Stimulated activated CD8-positive, alpha-beta memory T cell treated with anti-CD3 and anti-CD28 coated beads, Interleukin-15, amount 100 ng/mL, for 24 hours (primary cell): Measurements from ENCODE around the gene NDST3.
"Not testable (repeated sequence)": the region's sequence is repeated elsewhere in the genome, so short reads cannot be mapped to it uniquely, and the experiment has no call there.

Experiments used
- DNase-seq: peaks from one replicate; pipeline ENCODE4 v3.0.0-alpha.2; 2020; ENCODE audit warnings: low read depth

The NDST3 gene

GRCh38 chr4:118273642-118274041, 239.4 kb downstream of the NDST3 start:
- DNase-seq: no peak

GRCh38 chr4:118276580-118276979, 242.3 kb downstream of the NDST3 start:
- no peak for DNase-seq

DNA sequence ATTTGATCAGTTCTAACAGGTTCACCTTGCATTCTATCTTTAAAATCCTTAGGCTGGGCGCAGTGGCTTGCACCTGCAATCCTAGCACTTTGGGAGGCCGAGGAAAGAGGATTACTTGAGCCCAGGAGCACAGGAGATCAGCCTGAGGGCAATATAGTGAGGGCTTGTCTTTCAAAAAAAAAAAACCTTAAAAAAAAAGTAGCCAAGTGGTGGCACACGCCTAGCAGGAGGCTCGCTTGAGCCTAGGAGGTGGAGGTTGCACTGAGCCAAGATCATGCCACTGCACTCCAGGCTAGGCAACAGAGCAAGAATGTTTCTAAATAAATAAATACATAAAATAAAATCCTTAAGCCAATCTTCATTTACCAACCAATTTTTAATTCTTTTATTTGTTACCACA, 243.0 kb downstream of the NDST3 start:
- no peak for DNase-seq

DNA sequence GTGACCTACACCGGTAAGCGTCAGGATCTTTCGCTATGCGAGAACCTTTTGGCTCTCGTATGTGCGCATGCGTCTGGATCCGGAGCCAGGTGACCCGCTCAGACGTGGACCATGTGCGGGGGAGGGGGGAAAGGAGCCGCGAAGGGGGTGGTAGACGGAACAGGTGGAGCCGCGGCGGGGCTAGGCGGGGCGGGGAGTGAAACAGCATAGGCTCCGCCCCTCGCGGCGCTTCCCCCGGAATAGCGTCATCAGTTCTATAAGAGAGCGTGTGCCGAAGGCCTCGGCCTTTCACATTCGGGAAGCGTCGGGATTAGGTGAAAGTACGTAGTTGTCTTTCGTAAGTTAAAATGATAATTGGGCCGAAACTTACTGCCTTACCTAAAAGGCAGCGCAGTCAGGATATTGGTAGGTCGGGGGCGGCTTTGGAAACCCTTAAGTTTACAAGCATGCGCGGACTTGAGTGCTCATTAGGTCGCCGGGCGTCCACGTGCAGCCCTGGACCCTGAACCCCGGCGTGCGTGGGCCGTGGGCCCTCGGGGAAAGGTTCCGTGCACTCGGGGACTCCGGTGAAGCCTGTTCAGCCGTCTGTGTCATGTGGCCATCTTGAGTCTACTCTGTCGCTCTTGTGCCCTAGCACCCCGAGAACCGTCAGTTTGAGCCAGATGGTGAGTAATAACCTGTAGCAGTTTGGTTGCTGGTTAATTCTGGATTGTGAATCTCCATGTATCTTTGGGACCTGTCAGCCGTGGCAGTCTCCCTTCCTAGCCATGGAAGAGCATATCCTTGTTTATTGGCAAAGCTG, 244.4 kb downstream of the NDST3 start:
- DNase-seq: peak; percentile 87

DNA sequence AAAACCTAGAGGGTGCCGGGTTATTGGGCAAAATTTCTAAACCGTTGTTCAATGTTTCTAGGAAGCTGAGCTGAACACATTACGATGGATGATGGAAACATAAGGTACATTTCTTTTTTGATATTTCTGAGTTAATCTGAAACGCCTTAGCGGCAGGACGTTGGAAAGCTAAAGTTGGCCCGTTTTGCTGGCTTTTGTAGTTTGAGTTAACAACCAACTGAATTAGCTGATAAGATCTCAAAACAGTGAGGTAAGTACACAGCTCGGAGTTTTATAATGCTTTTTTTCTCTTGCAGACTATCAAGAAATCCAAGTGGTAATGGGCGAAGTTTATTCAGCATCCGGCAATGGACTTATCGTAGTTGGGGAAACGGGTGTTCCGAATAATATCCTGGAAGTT, 245.0 kb downstream of the NDST3 start:
- no peak for DNase-seq

DNA sequence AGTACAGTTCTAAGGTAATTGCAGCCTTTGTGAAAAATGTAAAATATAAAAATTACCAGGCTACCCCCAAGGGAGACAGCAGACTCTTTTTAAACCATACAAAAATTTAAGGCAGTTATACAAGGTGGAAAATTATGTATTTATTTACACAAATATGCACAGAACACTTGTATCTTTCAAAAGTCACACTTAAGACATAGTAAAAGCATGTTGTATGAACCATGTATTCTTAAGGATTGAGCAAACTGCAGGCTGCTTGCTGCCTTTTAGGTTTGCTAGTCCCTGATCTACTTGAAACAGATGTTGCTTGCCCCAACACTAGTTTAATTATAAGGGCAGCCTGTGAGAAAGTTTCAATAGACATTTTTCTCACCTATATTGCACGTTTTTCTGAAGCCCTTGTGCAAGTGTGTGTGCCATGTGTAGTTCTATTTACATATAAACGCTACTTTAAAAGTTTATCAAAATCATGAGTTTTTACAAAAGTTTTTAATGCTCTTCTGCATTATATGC, 245.7 kb downstream of the NDST3 start:
- DNase-seq: no peak

DNA sequence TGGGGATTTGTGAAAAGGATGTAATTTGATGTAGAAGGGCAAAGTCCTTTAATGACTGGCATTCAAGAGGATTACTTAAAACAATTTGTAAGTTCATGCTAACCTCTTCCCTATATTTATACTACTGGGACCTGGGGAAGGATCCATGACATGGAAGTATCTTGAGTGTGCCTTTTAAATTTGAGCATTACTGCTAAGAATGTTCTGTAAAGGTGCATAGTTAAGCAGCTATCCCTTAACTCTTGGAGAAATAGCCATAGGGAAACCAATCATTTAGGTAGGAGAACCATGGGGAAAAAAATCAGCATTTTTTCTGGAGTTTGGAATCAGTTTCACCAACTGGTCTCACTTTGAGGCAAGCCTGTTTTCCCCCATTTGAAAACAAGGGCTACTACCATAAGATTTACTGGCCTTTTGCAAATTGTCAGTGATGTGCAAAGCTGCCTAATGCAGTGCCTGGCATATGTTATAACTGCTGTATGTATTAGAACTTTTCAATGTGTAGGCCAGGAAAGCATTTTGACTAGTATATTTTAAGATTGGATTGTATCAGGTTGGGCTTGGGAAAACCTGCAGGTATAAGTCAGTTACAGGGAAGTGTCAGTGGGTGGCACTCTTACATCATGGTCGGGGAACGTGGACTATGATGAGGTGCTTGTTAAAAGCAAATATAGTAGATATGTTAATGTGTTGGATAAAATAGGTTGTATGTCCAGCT, 246.4 kb downstream of the NDST3 start:
- DNase-seq: no peak

DNA sequence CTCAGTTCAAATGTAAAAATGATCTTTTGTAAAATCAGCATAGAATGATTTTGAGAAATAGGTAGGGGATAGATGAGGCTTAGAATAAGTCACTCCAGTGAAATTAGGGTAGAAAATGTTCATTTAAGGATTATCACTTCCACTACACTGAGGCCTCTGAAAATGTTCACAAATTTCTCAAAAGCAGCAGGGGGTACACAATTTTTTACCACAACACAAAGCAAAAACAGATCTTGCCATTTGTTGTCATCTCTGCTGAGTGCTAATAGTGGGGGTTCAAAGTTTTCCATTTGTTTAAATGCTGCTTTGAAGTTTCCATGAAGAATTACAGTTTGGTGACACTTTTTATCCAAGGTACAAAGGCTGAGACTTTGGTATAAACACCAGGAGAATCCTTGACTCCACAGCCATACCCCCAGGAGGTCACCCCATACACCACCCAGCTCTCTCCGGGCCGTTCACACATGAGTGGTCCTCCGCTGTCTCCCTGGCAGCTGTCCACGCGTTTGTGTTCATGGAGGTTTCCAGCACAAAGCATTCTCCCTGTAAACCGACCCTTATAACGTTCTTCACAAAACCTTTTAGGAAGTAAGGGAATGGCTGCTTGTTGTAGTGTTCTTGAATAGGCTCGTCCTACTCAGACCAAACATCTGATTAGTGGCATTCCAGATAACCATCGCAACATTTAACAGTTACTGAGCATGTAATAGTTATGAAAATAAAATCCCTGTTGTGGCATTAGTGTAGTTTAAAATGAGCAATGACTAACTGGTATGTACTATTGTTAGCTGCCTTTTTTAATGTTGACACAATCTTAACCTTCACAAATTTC, 247.5 kb downstream of the NDST3 start:
- no peak for DNase-seq

GRCh38 chr4:118282692-118283091, 248.4 kb downstream of the NDST3 start:
- no peak for DNase-seq

GRCh38 chr4:118284169-118284568, 249.9 kb downstream of the NDST3 start:
- DNase-seq: no peak

GRCh38 chr4:118285931-118286330, 251.6 kb downstream of the NDST3 start:
- no peak for DNase-seq

- no peak for DNase-seq
Observed at GRCh38 chr4:118286685-118287084, 252.4 kb downstream of the NDST3 start.

DNA sequence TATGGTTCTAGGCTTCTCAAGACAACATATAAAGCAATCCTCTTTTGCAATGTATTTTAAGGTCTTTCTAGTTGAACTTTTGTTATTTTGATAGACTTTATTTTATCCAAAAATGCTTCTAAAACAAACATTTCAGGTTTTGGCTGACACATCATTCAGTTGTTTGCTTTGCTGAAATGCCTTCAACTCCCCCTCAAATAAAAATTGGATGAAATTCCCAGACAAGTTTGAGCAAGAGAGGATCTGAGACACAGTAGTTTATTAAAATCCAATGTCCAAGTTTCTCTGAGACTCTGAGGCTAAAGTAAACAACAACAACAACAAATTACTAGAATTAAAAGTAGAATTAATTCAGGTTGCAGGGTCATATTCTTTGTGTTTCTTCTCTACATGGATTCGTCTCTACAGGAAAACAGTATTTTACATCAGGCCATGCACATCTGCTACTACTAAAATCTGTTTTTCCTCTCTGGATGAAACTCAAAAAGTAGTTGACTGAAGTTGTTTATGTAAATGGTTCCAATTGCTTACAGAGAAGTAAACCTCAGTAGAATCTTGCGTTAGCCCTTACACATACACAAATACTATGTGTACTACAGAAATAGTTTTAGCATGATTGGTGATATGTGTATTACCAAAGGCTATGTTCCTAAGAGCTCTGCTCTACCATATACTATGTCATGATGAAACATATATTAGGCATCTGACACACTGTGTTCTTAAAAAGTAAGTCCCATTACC, 253.6 kb downstream of the NDST3 start:
- DNase-seq: no peak

GRCh38 chr4:118289794-118290193, 255.5 kb downstream of the NDST3 start:
- no peak for DNase-seq

DNA sequence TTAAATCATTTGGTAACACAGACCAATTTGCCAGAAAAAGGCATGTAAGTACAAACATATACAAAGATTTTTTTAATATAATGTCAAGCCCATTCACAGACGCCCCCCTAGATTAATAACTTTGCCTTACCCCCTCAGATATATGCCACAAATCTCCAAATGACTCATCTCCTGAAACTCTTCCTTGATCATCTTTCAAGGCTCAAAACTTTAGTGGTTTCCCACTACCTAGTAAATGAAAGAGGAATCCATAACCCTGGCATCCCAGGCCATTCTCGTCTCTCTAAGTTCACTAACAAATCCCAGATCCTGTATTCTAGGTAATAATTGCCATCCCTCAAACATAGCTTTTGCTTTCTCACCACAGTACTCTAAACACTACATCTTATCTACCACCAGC, 256.7 kb downstream of the NDST3 start:
- no peak for DNase-seq

DNA sequence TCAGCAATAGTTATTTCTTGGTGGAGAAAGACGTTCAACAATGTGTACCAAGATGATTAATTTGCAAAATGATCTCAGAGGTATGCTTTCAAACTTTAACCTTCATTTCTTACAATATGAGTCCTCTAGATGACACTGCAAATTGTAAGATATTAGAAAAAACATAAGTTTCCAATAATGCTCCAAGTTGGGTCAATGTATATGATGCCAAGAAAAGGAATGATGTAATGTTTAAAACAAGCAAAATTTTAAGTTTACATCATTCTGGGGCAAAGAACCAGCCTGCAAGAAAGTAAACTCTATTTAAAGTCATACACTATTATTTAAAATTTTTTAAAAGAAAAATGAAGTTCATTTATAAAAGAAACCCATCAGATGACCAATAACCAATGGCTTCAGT, 262.4 kb downstream of the NDST3 start:
- DNase-seq: no peak

DNA sequence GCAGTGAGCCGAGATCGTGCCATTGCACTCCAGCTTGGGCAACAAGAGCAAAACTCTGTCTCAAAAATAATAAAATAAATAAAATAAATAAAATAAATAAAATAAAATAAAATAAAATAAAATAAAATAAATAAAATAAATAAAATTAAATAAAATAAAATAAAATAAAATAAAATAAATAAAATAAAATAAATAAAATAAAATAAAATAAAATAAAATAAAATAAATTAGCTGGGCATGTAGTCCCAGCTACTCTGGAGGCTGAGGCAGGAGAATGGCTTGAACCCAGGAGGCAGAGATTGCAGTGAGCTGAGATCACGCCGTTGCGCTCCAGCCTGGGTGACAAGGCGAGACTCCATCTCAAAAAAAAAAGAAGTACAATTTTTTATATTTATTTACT, 265.3 kb downstream of the NDST3 start:
- DNase-seq: not testable (repeated sequence)

GRCh38 chr4:118307643-118308042, 273.4 kb downstream of the NDST3 start:
- no peak for DNase-seq
